ENCODE data around the gene RAD51C. TPM values are rescaled to one million over a fixed set of nuclear protein-coding genes. Genes with fewer than 3 reads are reported as not detected.

The RAD51C gene
- total RNA-seq, 2 experiments from 2014 or later: 51.0 to 118 TPM

- no peak overlapping the region for H2AFZ ChIP-seq (ENCODE audit: low read length)
These were observed 91.0 kb downstream of the RAD51C start for GRCh38 chr17:58783380-58783779.

DNA sequence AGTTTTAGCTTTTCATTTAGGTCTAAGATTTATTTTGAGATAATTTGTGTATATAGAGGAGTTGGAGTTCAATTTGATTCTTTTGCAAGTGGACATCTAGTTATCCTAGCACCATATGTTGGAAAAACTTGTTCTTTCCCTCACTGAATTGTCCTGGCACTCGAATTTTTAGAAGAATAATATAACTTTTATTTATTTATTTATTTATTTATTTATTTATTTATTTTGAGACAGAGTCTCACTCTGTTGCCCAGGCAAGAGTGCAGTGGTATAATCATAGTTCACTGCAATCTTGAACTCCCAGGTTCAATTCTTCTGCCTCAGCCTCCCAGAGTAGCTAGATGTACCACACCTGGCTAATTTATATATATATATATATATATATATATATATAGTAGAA lies 92.7 kb downstream of the RAD51C start:
- ChIA-PET POLR2A (no interaction called here), CTCF (ENCODE audit: unreplicated experiment) (no interaction called here)
- no peaks in the 10 kb centered on the region for H3K79me2 ChIP-seq (ENCODE audit: insufficient read depth, low read depth, low read length)
- DNase-seq (ENCODE audit: low spot score): no peak
- H3K4me2 ChIP-seq (ENCODE audit: low read length): no peak overlapping the region
- intact Hi-C loops (cut with micrococcal nuclease; ENCODE audit: unreplicated experiment): no loop called here
- H3K4me1 ChIP-seq (ENCODE audit: insufficient read depth, low read length, poor library complexity, severe bottlenecking): no peaks in the 10 kb centered on the region
- H3K9me3 ChIP-seq (ENCODE audit: low read length): no peaks in the 10 kb centered on the region
- no peaks in the 10 kb centered on the region for H4K20me1 ChIP-seq (ENCODE audit: insufficient read depth, low read length)
- H3K36me3 ChIP-seq (ENCODE audit: insufficient read depth, low read length): no peaks in the 10 kb centered on the region
- no peak overlapping the region for H2AFZ ChIP-seq (ENCODE audit: low read length)
- H3K4me3 ChIP-seq (ENCODE audit: low read depth, low read length, poor library complexity, severe bottlenecking): no peak overlapping the region
- no peak overlapping the region for H3K27ac ChIP-seq (ENCODE audit: low read depth, low read length, poor library complexity, severe bottlenecking)
- TF ChIP-seq CTCF (conservative IDR thresholded peaks at IDR 0.05; ENCODE audit: low read length) (no peak), EZH2phosphoT487 (IDR thresholded peaks at IDR 0.05; ENCODE audit: borderline replicate concordance, low read depth, low read length) (no peak)
- no TSS peak for BruUV-seq (replicated peaks)
- H3K9me2 ChIP-seq (ENCODE audit: insufficient read depth, low read length): no peaks in the 10 kb centered on the region

More at GRCh38 chr17:58783380-58783779, 91.0 kb downstream of the RAD51C start:
- Histone ChIP-seq H3K36me3 (ENCODE audit: insufficient read depth, low read length) (no peaks in the 10 kb centered on the region), H3K9me3 (ENCODE audit: low read length) (no peaks in the 10 kb centered on the region), H3K4me2 (ENCODE audit: low read length) (no peak overlapping the region), H3K9me2 (ENCODE audit: insufficient read depth, low read length) (no peaks in the 10 kb centered on the region), H3K79me2 (ENCODE audit: insufficient read depth, low read depth, low read length) (no peaks in the 10 kb centered on the region), H3K27ac (ENCODE audit: low read depth, low read length, poor library complexity, severe bottlenecking) (no peak overlapping the region), H4K20me1 (ENCODE audit: insufficient read depth, low read length) (no peaks in the 10 kb centered on the region), H3K4me3 (ENCODE audit: low read depth, low read length, poor library complexity, severe bottlenecking) (no peak overlapping the region), H3K4me1 (ENCODE audit: insufficient read depth, low read length, poor library complexity, severe bottlenecking) (no peaks in the 10 kb centered on the region)
- BruUV-seq (replicated peaks): no TSS peak
- ChIA-PET CTCF (ENCODE audit: unreplicated experiment) (no interaction called here), POLR2A (interaction anchor here (0.6 kb wide), 2 partner anchors 18 to 158 kb away, joined by 3 read pairs; no protein-coding TSS in a partner anchor)
- no peak for TF ChIP-seq EZH2phosphoT487 (IDR thresholded peaks at IDR 0.05; ENCODE audit: borderline replicate concordance, low read depth, low read length)
- TF ChIP-seq CTCF (conservative IDR thresholded peaks at IDR 0.05; ENCODE audit: low read length): no peak
- intact Hi-C loops (cut with micrococcal nuclease; ENCODE audit: unreplicated experiment): no loop called here
- DNase-seq (ENCODE audit: low spot score): no peak

Small RNAs within 50 kb of the gene (small RNA-seq; reads per million reads assigned to genes)
- gene AC011195.1 (not detected), gene AC025521.1 (not detected), gene RF00017 (not detected), gene RNU1-108P (not detected), gene RNU1-52P (not detected), gene RNU1-85P (not detected)

Other genes starting within 250 kb of the RAD51C start
- 0.22 TPM in 1 of 2 replicates, not detected in the other for gene HSF5, start 204.2 kb upstream of the RAD51C start, total RNA-seq (2014; rRNA removed; shearing (Covaris generic))
- not detected in 2 replicates for gene HSF5, start 204.2 kb upstream of the RAD51C start, total RNA-seq (2022)
- 37.0 and 37.8 TPM in 2 replicates for gene MTMR4, start 178.0 kb upstream of the RAD51C start, total RNA-seq (2014; rRNA removed; shearing (Covaris generic))
- gene MTMR4, start 178.0 kb upstream of the RAD51C start, total RNA-seq (2022): 51.0 and 61.1 TPM in 2 replicates
- gene TEX14, start 557 bp upstream of the RAD51C start, total RNA-seq (2014; rRNA removed; shearing (Covaris generic)): 0.69 and 0.75 TPM in 2 replicates
- 1.3 and 2.3 TPM in 2 replicates for gene TEX14, start 557 bp upstream of the RAD51C start, total RNA-seq (2022)
- 0.18 and 0.19 TPM in 2 replicates for gene PPM1E, start 63.3 kb downstream of the RAD51C start, total RNA-seq (2014; rRNA removed; shearing (Covaris generic))
- gene PPM1E, start 63.3 kb downstream of the RAD51C start, total RNA-seq (2022): 0.40 and 1.1 TPM in 2 replicates

Data from OCI-LY7 (cell line).